Measurements from ENCODE around the gene CIB4.
"Not testable (repeated sequence)": the region's sequence is repeated elsewhere in the genome, so short reads cannot be mapped to it uniquely, and the experiment has no call there.

CIB4 gene

DNA sequence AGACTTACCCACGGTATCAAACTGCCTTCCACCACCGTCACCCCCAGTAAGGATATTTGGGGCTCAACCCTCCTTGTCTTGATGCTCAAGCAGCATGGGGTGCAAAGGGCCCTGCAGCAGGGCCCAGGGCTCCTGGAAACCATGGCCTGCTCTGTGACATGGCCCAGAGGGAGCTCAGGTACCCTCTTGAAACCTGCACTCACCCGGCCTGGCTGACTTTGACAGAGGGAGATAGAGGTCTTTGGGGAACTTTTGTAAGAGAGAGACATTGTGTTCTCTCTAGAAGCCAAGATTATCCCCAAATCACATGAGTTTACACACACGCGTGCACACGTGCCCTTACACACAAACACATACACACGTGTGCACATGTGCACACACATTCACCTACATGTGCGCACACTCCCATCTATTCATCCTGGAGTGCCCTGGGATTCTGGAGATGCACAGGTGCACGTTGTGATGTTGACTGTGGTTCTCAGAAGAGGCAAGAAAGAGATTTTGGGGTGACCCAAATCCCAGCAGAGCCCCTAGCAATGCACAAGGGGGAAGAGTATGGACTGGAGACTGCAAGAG lies 31.7 kb upstream of the CIB4 start:
- DNase-seq, result no peak
- TF ChIP-seq GATA1 (IDR thresholded peaks at IDR 0.05; ENCODE audit: low read depth, low read length), result no peak
- TF ChIP-seq POLR2A (IDR thresholded peaks at IDR 0.05; ENCODE audit: low read length), result no peak

DNA sequence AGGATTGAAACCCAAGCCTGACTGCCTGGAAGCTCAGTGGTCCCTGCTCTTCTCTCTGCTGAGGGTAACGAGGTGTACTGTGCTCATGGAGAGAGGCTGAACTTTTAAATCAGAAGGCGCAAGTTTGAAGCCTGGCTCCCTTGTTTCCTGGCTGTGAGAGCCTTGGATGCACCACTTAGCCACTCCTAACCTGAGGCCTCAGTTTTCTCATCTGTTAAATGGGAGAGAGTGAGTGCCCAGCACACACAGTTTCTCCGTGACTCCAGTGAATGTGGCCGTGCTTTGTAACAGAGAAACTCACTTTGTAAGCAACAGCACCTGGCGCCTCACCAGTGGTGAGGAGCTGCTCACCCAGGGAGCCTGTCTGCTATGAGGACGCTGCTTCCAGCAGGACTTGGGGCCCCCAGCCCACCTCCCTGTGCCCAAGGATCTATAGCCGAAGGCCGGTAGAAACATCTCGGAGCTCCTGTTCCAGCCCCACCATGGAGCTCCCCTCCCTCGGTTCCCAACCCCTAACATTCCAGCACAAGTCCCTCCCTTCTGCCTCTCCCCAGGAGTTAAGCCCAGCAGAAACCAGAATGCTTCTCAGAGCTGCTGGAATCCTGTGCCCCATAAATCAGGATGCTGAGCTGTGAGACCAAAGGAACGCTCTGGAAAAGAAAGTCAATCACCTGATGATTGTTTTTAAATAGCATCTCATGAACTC lies 31.1 kb upstream of the CIB4 start:
- TF ChIP-seq GATA1 (IDR thresholded peaks at IDR 0.05; ENCODE audit: low read depth, low read length), result no peak
- no peak for TF ChIP-seq POLR2A (IDR thresholded peaks at IDR 0.05; ENCODE audit: low read length)
- DNase-seq, result no peak

DNA sequence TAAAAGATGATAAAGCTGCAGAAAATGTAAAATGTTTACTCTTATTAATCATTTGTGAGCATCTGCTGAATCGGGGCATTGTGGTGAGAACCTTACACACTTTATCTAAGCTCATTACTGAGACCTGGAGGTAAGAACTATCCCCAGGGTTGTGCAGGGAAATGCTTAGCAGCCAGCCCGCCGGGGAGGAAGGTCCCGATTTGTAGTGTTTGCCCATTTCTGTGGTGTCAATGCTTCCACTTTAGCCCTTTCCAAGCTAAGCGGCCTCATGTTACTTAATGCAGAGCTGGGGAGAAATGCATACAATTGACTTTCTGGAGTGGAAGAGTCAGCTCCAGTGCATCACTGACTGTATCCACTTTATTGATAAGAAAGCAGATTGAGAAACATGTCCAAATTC lies 30.5 kb upstream of the CIB4 start:
- DNase-seq, result no peak
- no peak for TF ChIP-seq POLR2A (IDR thresholded peaks at IDR 0.05; ENCODE audit: low read length)
- no peak for TF ChIP-seq GATA1 (IDR thresholded peaks at IDR 0.05; ENCODE audit: low read depth, low read length)

DNA sequence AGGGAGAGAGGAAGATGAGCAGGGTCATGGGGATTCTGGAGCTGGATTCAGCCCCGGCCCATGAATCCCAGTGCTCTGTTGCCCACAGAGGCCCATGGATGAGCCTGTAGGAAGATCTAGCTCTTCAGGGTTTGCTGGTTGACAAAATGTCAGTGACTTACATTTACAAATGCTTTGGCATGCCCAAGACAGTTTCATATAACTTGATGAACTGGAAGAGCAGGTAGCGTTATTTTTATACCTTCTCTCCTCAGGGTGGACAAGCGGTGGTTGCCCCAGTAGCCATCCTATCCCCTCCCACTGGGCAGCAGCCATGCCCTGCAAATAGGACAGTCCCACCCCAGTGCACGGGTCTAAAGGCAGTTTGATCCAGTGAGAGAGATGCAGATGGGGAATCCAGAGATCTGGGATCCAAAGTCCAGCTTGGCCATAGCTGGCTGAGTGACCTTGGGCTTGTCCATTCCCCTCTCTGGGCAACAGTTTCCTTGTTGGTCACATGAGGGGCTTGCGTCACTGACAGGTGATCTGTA lies 29.8 kb upstream of the CIB4 start:
- no peak for DNase-seq
- TF ChIP-seq GATA1 (IDR thresholded peaks at IDR 0.05; ENCODE audit: low read depth, low read length) (no peak), POLR2A (IDR thresholded peaks at IDR 0.05; ENCODE audit: low read length) (no peak)

DNA sequence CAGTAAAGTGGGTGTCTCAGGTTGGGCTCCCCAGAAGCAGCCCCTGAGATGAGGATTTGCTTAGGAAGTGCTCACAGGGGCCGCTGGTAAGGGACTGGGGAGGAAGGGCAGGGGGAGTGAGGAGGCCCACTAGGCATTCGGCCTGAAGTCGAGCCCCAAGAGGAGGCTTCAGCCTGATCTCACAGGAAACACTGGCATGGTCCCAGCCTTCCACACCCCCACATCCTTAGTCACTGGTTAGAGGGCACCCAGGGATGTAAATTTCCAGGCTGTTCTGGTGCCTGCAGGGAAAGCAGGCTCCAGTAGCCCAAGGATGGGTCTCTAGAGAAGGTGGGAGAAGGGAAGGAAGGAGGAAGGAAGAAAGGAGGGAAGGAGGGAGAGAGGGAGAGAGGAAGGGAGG lies 29.0 kb upstream of the CIB4 start:
- DNase-seq, result no peak
- TF ChIP-seq POLR2A (IDR thresholded peaks at IDR 0.05; ENCODE audit: low read length) (no peak), GATA1 (IDR thresholded peaks at IDR 0.05; ENCODE audit: low read depth, low read length) (no peak)

DNA sequence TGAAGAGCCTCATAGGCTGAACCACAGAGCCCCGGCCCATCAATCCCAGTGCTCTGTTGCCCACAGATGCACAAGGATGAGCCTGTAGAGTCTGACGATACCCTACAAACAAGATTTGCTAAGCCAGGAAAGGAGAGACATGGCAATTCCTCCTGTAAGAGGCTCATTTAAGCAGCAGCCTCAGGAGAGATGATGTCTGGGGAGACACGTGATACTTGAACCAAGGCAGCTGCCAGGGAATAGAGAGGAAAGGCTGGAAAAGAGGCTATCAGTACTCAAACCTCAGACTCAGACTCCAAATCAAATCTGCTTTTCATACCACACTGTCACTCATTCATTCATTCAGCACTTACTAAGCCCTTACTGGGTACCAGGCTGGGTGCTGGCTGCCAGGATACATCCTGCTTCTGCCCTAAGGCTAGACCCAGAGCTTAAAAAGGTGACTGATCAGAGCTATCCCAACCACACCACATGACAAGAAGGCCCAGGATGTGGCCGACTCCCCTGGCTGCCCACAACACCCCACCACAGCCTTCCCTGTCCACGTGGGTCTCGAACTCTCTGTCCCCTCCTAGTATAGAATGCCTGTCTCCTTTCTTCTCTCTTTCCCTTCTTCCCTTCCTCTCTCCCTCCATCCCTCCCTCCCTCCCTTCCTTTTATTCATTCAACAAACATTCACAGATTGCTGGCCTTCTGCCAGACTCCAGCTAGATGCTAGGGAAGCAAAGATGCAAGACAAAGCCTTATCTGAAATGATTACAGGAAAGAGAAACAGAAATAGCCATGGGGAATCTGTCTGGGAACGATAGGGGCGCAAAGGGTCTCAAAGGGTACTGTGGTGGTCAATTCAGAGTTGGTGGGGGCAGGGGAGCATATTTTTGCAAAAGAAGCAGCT lies 27.9 kb upstream of the CIB4 start:
- no peak for TF ChIP-seq POLR2A (IDR thresholded peaks at IDR 0.05; ENCODE audit: low read length)
- no peak for TF ChIP-seq GATA1 (IDR thresholded peaks at IDR 0.05; ENCODE audit: low read depth, low read length)
- DNase-seq, result no peak

DNA sequence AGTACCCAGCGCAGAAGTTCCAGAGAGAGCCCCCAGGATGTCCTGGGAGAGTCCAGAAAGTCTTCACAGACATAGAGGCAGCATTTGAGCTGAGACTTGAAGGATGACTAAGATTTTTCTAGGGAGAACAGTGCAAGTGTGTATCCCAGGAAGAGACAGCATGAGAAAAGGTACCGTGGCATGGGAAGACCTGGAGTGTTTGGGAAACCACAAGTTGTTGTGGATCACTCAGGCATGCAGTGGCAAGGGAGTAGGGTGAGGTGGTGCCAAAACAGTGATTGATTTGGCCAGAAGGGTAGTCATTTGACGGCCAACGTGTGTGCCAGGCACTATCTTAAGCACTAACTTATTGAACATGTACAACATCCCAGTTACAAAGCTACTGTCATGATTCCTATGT lies 26.9 kb upstream of the CIB4 start:
- no peak for DNase-seq
- TF ChIP-seq POLR2A (IDR thresholded peaks at IDR 0.05; ENCODE audit: low read length) (no peak), GATA1 (IDR thresholded peaks at IDR 0.05; ENCODE audit: low read depth, low read length) (no peak)

DNA sequence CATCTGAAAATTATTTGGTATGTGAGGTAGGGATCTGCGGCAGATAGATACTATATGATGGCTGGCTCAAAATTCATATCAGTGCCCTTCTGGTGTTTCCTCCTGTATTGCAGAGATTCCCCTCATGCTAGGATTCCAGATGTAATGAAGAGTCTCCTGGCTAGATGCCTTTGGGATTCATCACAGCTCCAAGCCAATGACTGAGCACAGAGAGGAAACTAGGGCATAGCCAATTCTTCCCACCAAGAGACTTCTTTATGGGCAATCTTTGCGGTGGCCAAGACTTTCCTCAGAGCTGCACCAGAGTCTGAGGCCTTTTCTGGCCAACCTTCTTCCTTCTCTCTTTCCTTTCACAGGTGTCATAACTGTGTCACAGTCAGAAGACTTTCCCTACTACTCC lies 25.5 kb upstream of the CIB4 start:
- DNase-seq, result no peak
- no peak for TF ChIP-seq GATA1 (IDR thresholded peaks at IDR 0.05; ENCODE audit: low read depth, low read length)
- TF ChIP-seq POLR2A (IDR thresholded peaks at IDR 0.05; ENCODE audit: low read length), result no peak

DNA sequence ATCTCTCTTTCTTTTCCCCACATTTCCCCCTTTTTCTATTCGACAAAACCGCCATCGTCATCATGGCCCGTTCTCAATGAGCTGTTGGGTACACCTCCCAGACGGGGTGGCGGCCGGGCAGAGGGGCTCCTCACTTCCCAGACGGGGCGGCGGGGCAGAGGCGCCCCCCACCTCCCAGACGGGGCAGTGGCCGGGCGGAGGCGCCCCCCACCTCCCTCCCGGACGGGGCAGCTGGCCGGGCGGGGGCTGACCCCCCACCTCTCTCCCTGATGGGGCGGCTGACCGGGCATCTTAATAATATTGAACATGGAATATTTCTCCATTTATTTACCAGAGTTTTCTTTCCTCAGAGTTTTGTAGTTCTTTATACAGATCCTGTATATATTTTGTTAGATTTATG lies 24.1 kb upstream of the CIB4 start:
- DNase-seq, result not testable (repeated sequence)

DNA sequence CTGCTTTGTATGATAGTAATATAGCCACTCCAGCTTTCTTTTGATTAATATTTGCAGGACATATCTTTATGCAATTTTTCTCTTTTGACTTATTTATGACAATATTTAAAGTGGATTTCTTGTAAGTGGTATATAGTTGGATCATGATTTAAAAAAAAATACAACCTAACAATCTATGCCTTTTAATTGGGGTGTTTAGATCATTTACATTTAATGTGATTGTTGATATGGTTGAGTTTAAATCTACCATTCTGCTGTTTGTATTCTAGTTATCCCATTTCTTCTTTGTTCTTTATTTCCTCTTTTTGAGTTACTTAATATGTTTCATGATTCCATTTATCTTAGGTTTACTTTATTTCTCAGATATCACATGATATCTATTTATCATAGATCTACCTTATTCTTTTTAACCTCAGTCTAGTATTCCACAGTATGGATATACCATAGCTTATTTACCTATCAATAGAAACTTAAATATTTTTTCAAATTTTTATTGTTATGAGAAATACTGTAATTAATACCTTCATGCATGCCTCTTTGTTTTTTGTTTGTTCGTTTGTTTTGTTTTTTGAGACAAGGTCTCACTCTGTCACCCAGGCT lies 19.3 kb upstream of the CIB4 start:
- no peak for TF ChIP-seq GATA1 (IDR thresholded peaks at IDR 0.05; ENCODE audit: low read depth, low read length)
- no peak for TF ChIP-seq POLR2A (IDR thresholded peaks at IDR 0.05; ENCODE audit: low read length)
- no peak for DNase-seq

DNA sequence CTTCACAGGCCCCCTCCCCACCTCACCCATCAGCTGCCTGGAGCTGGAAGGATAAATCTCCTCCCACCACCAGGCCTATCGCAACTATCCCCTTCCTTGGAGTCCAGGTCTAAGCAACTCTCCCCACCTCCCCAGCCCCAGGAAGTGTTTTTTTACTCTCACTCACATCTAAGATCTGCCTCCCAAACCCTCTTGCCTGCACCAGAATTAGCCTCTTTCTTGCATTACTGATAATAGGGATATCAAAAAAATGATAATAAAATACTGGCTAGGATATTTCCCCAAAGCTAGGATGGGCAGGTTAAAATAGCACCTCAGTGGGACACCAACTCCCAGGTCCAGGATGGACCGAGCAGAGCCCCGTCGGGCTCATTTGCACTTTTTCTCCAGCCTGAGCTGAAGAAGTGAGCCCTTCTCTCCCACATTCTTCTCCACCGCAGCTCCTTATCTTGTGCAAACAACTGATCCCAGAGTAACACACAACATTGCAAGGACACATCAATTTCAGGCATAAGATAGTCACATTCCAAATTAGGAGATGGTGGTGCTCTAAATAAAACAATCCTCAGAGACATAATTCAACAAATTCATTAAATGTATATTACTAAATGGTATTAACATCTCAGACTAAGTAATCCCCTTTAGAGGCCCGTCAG lies 17.7 kb upstream of the CIB4 start:
- DNase-seq, result no peak
- no peak for TF ChIP-seq GATA1 (IDR thresholded peaks at IDR 0.05; ENCODE audit: low read depth, low read length)
- TF ChIP-seq POLR2A (IDR thresholded peaks at IDR 0.05; ENCODE audit: low read length), result no peak

DNA sequence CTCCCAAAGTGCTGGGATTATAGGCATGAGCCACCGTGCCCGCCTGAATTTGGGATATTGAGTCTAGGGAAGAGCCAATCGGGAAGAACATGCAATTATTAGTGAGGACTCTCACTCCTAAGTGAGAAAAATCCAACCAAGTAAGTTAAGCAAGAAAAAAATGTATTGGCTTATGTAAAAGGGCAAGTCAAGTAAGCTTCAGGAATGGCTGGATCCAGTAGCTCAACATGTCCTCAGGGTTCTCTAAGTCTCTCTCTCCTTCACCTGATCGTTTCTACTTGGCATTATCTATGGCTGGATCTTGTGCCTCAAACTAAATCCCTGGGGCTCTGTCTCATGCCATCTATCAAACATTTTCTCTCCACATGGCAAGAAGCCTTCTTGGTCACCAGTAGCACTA lies 16.1 kb upstream of the CIB4 start:
- no peak for DNase-seq
- no peak for TF ChIP-seq GATA1 (IDR thresholded peaks at IDR 0.05; ENCODE audit: low read depth, low read length)
- TF ChIP-seq POLR2A (IDR thresholded peaks at IDR 0.05; ENCODE audit: low read length), result no peak

DNA sequence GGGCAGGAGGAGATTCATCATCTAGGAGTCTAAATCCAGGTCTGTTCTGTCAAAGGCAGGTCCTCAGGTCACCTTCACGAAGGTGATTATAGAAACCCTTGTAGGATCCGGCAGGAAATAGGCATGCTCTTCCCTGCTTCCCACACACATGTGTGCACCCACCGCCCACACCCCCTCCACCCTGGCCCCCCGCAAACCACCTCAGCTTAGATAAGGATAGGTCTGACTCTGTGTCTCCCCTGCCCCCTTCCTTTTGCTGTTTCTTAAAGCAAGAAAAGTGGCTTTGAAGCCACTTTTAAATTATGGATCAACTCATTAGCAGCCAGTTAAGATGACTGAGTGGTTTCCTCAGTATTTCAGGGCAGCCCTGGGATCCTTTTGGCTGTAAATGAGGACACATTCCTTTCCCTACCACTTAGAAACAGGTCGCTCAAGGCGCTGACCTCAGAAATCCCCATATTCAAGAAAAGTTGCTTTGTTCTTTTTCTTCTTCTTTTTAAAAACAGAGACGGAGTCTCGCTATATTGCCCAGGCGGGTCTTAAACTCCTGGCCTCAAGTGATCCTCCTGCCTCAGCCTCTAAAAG lies 14.5 kb upstream of the CIB4 start:
- no peak for DNase-seq
- TF ChIP-seq POLR2A (IDR thresholded peaks at IDR 0.05; ENCODE audit: low read length) (no peak), GATA1 (IDR thresholded peaks at IDR 0.05; ENCODE audit: low read depth, low read length) (no peak)

DNA sequence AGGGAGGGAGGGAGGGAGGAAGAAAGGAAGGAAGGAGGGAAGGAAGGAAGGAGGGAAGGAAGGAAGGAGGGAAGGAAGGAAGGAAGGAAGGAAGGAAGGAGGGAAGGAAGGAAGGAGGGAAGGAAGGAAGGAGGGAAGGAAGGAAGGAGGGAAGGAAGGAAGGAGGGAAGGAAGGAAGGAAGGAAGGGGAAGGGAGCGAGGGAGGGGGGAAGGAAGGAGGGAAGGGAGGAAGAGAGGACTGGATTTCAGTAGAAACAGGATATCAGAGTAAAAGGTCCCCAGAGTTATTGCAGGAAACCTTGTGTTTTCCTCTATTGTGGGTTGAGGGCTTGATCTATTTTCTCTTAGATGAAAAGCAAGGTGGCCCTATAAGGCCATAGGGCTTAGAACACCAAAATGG lies 14.0 kb upstream of the CIB4 start:
- not testable (repeated sequence) for DNase-seq
